ENCODE measurements around the gene NRG2.

- TF ChIP-seq, protein P1, sequence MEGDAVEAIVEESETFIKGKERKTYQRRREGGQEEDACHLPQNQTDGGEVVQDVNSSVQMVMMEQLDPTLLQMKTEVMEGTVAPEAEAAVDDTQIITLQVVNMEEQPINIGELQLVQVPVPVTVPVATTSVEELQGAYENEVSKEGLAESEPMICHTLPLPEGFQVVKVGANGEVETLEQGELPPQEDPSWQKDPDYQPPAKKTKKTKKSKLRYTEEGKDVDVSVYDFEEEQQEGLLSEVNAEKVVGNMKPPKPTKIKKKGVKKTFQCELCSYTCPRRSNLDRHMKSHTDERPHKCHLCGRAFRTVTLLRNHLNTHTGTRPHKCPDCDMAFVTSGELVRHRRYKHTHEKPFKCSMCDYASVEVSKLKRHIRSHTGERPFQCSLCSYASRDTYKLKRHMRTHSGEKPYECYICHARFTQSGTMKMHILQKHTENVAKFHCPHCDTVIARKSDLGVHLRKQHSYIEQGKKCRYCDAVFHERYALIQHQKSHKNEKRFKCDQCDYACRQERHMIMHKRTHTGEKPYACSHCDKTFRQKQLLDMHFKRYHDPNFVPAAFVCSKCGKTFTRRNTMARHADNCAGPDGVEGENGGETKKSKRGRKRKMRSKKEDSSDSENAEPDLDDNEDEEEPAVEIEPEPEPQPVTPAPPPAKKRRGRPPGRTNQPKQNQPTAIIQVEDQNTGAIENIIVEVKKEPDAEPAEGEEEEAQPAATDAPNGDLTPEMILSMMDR (IDR thresholded peaks at IDR 0.05 in 2 of 3, conservative IDR thresholded peaks at IDR 0.05 in 1 of 3; ENCODE audit: borderline replicate concordance in 1 of 3, insufficient read depth in 1 of 3, low read depth in 2 of 3, low read length in 2 of 3) = no peak
- TF ChIP-seq POLR2AphosphoS5 (IDR thresholded peaks at IDR 0.05; ENCODE audit: low read depth, low read length) = no peak
- no peak for TF ChIP-seq ZBTB33 (IDR thresholded peaks at IDR 0.05; ENCODE audit: extremely low read depth, insufficient replicate concordance, low read length)
- no peak for TF ChIP-seq RAD21 (IDR thresholded peaks at IDR 0.05; ENCODE audit: low read depth)
- TF ChIP-seq SP1 (IDR thresholded peaks at IDR 0.05; ENCODE audit: low read depth) = no peak
- no peak for TF ChIP-seq POLR2A (IDR thresholded peaks at IDR 0.05; ENCODE audit: borderline replicate concordance, extremely low read depth, insufficient read depth, insufficient read length)
- no peak for TF ChIP-seq EZH2phosphoT487 (IDR thresholded peaks at IDR 0.05; ENCODE audit: borderline replicate concordance)
- TF ChIP-seq ZNF274 (IDR thresholded peaks at IDR 0.05; ENCODE audit: low read depth, low read length) = no peak
- TF ChIP-seq CEBPB (IDR thresholded peaks at IDR 0.05; ENCODE audit: low read depth) = no peak
These were observed 15.3 kb downstream of the NRG2 start for GRCh38 chr5:140027807-140028206.
